B cell (primary cell): ENCODE results near the gene UNC5C. TPM values are rescaled to one million over a fixed set of nuclear protein-coding genes. Genes with fewer than 3 reads are reported as not detected.

Source experiments
- ATAC-seq: fragments of 200-7000 bp; cut with Tn5 transposase; one replicate; pipeline ENCODE4 v1.10.0; 2021; ENCODE audit warnings: low read depth, mild to moderate bottlenecking, moderate number of reproducible peaks, moderate library complexity
- CTCF ChIA-PET: fragments of 350-600 bp; sonication (Branson Sonifier 250); formaldehyde crosslinking; loops from one replicate; lab custom pipeline; 2021; ENCODE audit warnings: antibody characterized with exemption, inconsistent platforms; lab: Charles Lee
- POLR2A ChIA-PET: fragments of 350-600 bp; sonication (Branson Sonifier 250); formaldehyde crosslinking; loops from one replicate; lab custom pipeline; 2021; ENCODE audit warnings: antibody characterized with exemption; lab: Charles Lee
- DNase-seq: peaks from one replicate; pipeline ENCODE4 v3.0.0; 2013
- H2AFZ ChIP-seq: 2 replicates; pipeline ENCODE4 v1.6.1; 2012; ENCODE audit warnings: mild to moderate bottlenecking, low read depth, low read length; ENCODE audit not compliant: insufficient read depth, poor library complexity, severe bottlenecking
- H3K27ac ChIP-seq, 2 donors: 1 replicate in 1 of 2; 2 replicates in 1 of 2; pipeline ENCODE4 v1.5.1; 2012 to 2013; ENCODE audit warnings: low read length in 2 of 2, mild to moderate bottlenecking in 2 of 2, moderate library complexity in 1 of 2
- H3K27me3 ChIP-seq, 4 experiments: fragments of 200-600 bp in 1 of 4; sonication (generic) in 1 of 4; replicated peaks in 1 of 4; 1 replicate in 2 of 4; 2 replicates in 2 of 4; pipeline versions ENCODE4 v1.6.1 to v1.7.0; 2013 to 2016; ENCODE audit warnings: low read length in 3 of 4, mild to moderate bottlenecking in 2 of 4, mixed read lengths in 1 of 4, moderate library complexity in 1 of 4; ENCODE audit not compliant: insufficient read depth in 4 of 4, control insufficient read depth in 3 of 4; ENCODE audit errors: control extremely low read depth in 1 of 4
- H3K36me3 ChIP-seq, 2 experiments: replicated peaks in 1 of 2; 1 replicate in 1 of 2; 2 replicates in 1 of 2; pipeline versions ENCODE4 v1.6.1 to v1.7.1; 2013; ENCODE audit warnings: low read length in 1 of 2; ENCODE audit not compliant: insufficient read depth in 2 of 2, control insufficient read depth in 1 of 2; ENCODE audit errors: control extremely low read depth in 1 of 2, extremely low read depth in 1 of 2
- H3K4me1 ChIP-seq, 2 donors: fragments of 200-600 bp in 1 of 2; sonication (generic) in 1 of 2; 1 replicate in 1 of 2; 2 replicates in 1 of 2; pipeline versions ENCODE4 v1.5.1 to v1.6.1; 2013 to 2017; ENCODE audit warnings: low read length in 2 of 2; ENCODE audit not compliant: control insufficient read depth in 2 of 2, insufficient read depth in 2 of 2
- H3K4me2 ChIP-seq: replicated peaks from 2 replicates; pipeline ENCODE3; 2012; ENCODE audit warnings: mild to moderate bottlenecking, low read depth, low read length; ENCODE audit not compliant: poor library complexity, severe bottlenecking
- H3K4me3 ChIP-seq, 5 experiments: fragments of 200-600 bp in 1 of 5; sonication (generic) in 1 of 5; 1 replicate in 3 of 5; 2 replicates in 2 of 5; pipeline versions ENCODE4 v1.5.1 to v1.7.0; 2011 to 2016; ENCODE audit warnings: low read length in 4 of 5, mild to moderate bottlenecking in 4 of 5, low read depth in 2 of 5, control low read depth in 1 of 5, moderate library complexity in 1 of 5; ENCODE audit not compliant: insufficient read depth in 1 of 5; ENCODE audit errors: control extremely low read depth in 1 of 5, extremely low read depth in 1 of 5
- H3K79me2 ChIP-seq: fragments of 200-600 bp; sonication (generic); one replicate; pipeline ENCODE4 v1.6.0; 2016; ENCODE audit warnings: low read length; ENCODE audit not compliant: control insufficient read depth, insufficient read depth
- H3K9ac ChIP-seq: fragments of 200-600 bp; sonication (generic); 2 replicates; pipeline ENCODE4 v1.6.1; 2017; ENCODE audit warnings: mild to moderate bottlenecking, low read length, moderate library complexity
- H3K9me3 ChIP-seq, 3 donors: one replicate each; pipeline versions ENCODE4 v1.6.1 to v1.7.1; 2013; ENCODE audit warnings: low read length in 2 of 3; ENCODE audit not compliant: control insufficient read depth in 2 of 3, insufficient read depth in 1 of 3; ENCODE audit errors: control extremely low read depth in 1 of 3
- H4K20me1 ChIP-seq: 2 replicates; pipeline ENCODE4 v1.6.0; 2012; ENCODE audit warnings: mild to moderate bottlenecking, low read length; ENCODE audit not compliant: insufficient read depth, control insufficient read depth, poor library complexity, severe bottlenecking
- H3K27ac Mint-ChIP-seq: one replicate; pipeline ENCODE4 v1.8.0; 2021; ENCODE audit warnings: mixed read lengths
- H3K27me3 Mint-ChIP-seq: one replicate; pipeline ENCODE4 v1.8.0; 2021; ENCODE audit warnings: mixed read lengths
- H3K4me1 Mint-ChIP-seq: one replicate; pipeline ENCODE4 v1.8.0; 2021; ENCODE audit warnings: mixed read lengths
- H3K4me3 Mint-ChIP-seq: one replicate; pipeline ENCODE4 v1.8.0; 2021; ENCODE audit warnings: mixed read lengths
- H3K9me3 Mint-ChIP-seq: one replicate; pipeline ENCODE4 v1.8.0; 2022; ENCODE audit warnings: mixed read lengths; ENCODE audit not compliant: insufficient read depth
- EZH2 ChIP-seq: IDR thresholded peaks from 2 replicates; pipeline ENCODE4 v1.6.1; 2012; ENCODE audit warnings: borderline replicate concordance, low read depth, mild to moderate bottlenecking, moderate library complexity, low read length; ENCODE audit not compliant: insufficient read depth, poor library complexity, severe bottlenecking
- WGBS: methylation state at CpG from one replicate; pipeline ENCODE4 v1.1.5; 2013; ENCODE audit warnings: missing lambda C conversion rate; ENCODE audit not compliant: insufficient coverage; 5-methylcytosine and 5-hydroxymethylcytosine counted together
- intact Hi-C: fragments of 100-400 bp; cut with micrococcal nuclease; formaldehyde crosslinking; loops from one replicate; pipeline ENCODE4 v1.10.0; 2022
- polyA plus RNA-seq: library from polyadenylated mRNA; depleted of rRNA; stranded (reverse); fragments of >200 nt; gene quantifications from 2 replicates; pipeline ENCODE4 v1.2.3, GENCODE V29; 2012
- total RNA-seq, 2 donors: library from RNA; stranded (reverse); fragments of 120-200 nt in 1 of 2; gene quantifications; 1 replicate in 1 of 2; 2 replicates in 1 of 2; pipeline versions ENCODE4 v1.2.3 to v1.2.4, GENCODE V29; 2013 to 2022
- TF ChIP-seq, protein P1 (sequence below): fragments of 200-600 bp; IDR thresholded peaks from one replicate; pipeline ENCODE4 v1.8.0; 2022; ENCODE audit warnings: antibody characterized with exemption, mild to moderate bottlenecking

The UNC5C gene
- total and polyA plus RNA-seq, 2 donors (not counting 1 experiment from before 2014, with no cell fraction given): not detected

DNA sequence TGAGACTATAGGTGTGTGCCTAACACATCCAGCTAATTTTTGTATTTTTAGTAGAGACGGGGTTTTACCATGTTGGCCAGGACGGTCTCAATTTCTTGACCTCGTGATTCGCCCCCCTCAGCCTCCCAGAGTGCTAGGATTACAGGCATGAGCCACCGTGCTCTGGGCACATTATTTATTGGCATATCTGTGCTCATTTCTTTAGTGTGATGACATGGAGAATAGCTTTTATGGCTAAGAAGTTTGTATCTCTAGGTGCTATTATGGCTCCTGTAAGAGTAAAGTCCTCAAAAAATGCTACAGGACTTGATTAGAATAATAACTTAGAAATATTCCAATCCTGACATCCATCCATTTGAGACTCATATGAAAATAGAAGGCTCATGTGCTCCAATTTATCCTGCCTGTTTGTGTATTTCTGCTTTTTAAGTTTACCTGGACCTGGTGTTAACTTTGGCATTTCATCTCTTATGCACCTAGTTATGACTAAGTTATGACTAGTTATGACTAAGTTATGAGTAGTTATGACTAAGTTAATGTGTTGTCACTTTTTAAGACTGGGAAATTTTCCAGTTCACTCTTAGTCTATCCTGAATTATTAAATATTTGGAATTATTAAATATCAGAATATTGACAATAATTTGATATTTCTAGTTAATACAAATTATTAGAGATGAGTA lies 36.4 kb upstream of the UNC5C start:
- TF ChIP-seq, protein P1, sequence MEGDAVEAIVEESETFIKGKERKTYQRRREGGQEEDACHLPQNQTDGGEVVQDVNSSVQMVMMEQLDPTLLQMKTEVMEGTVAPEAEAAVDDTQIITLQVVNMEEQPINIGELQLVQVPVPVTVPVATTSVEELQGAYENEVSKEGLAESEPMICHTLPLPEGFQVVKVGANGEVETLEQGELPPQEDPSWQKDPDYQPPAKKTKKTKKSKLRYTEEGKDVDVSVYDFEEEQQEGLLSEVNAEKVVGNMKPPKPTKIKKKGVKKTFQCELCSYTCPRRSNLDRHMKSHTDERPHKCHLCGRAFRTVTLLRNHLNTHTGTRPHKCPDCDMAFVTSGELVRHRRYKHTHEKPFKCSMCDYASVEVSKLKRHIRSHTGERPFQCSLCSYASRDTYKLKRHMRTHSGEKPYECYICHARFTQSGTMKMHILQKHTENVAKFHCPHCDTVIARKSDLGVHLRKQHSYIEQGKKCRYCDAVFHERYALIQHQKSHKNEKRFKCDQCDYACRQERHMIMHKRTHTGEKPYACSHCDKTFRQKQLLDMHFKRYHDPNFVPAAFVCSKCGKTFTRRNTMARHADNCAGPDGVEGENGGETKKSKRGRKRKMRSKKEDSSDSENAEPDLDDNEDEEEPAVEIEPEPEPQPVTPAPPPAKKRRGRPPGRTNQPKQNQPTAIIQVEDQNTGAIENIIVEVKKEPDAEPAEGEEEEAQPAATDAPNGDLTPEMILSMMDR: no peak
- no peak for TF ChIP-seq EZH2
- Mint-ChIP-seq H3K27me3 (no peaks in the 10 kb centered on the region), H3K4me1 (no peaks in the 10 kb centered on the region), H3K27ac (no peak overlapping the region), H3K9me3 (no peaks in the 10 kb centered on the region), H3K4me3 (no peak overlapping the region)
- no peaks in the 10 kb centered on the region for H3K79me2 ChIP-seq
- H2AFZ ChIP-seq: no peak overlapping the region
- no peaks in the 10 kb centered on the region for H3K4me1 ChIP-seq
- H3K9me3 ChIP-seq: peaks cover 0 to 3% (median 0%) of the 10 kb centered on the region in 3 donors
- H4K20me1 ChIP-seq: no peaks in the 10 kb centered on the region
- no peak overlapping the region for H3K4me2 ChIP-seq
- DNase-seq (no peak), ATAC-seq (no peak)
- no peaks in the 10 kb centered on the region for H3K36me3 ChIP-seq
- ChIA-PET CTCF (no interaction called here), POLR2A (no interaction called here)
- 0% methylated on average over 1 of the region's 5 CpGs for WGBS
- H3K4me3 ChIP-seq: no peak overlapping the region
- intact Hi-C loops: no loop called here
- no peak overlapping the region for H3K9ac ChIP-seq
- H3K27me3 ChIP-seq: no peaks in the 10 kb centered on the region
- H3K27ac ChIP-seq: no peak overlapping the region

DNA sequence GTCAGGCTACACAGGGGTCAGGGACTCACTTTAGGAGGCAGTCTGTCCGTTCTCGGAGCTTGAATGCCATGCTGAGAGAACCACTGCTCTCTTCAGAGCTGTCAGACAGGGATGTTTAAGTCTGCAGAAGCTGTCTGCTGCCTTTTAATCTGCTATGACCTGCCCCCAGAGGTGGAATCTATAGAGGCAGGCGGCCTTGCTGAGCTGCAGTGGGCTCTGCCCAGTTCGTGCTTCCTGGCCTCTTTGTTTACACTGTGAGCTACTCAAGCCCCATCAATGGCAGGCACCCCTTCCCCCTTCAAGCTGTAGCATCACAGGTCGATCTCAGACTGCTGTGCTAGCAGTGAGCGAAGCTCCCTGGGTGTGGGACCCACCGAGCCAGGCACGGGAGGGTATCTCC lies 31.5 kb upstream of the UNC5C start:
- intact Hi-C loops: no loop called here
- no peak overlapping the region for H2AFZ ChIP-seq
- 84% methylated on average over 8 of the region's 8 CpGs for WGBS

More for the DNA sequence above, 31.5 kb upstream of the UNC5C start:
- POLR2A ChIA-PET: no interaction called here
- TF ChIP-seq, protein P1: no peak
- TF ChIP-seq EZH2: no peak
- Histone ChIP-seq H3K4me1 (no peaks in the 10 kb centered on the region), H3K9ac (no peak overlapping the region), H3K27ac (no peak overlapping the region), H4K20me1 (no peaks in the 10 kb centered on the region), H3K79me2 (no peaks in the 10 kb centered on the region), H3K4me2 (no peak overlapping the region), H3K27me3 (no peaks in the 10 kb centered on the region), H3K9me3 (peaks cover 0 to 7% (median 0%) of the 10 kb centered on the region in 3 donors), H3K36me3 (no peaks in the 10 kb centered on the region), H3K4me3 (no peak overlapping the region)
- Mint-ChIP-seq H3K27ac (no peak overlapping the region), H3K9me3 (peaks cover 7% of the 10 kb centered on the region), H3K4me3 (no peak overlapping the region), H3K27me3 (no peaks in the 10 kb centered on the region), H3K4me1 (no peaks in the 10 kb centered on the region)
- DNase-seq (no peak), ATAC-seq (no peak)
- CTCF ChIA-PET: no interaction called here
